Activated T-cell treated with anti-CD3 and anti-CD28 coated beads, Interleukin-2, amount 50 U/mL, for 72 hours (primary cell): ENCODE data around the gene COX6A2. TPM values are rescaled to one million over a fixed set of nuclear protein-coding genes. Genes with fewer than 3 reads are reported as not detected.

Source experiments
- ATAC-seq, 2 donors: fragments of 150-1000 bp; cut with Tn5 transposase; replicated peaks in 1 of 2; 2 replicates each; pipeline ENCODE4 v1.10.0; 2021; ENCODE audit warnings: moderate library complexity in 2 of 2, mild to moderate bottlenecking in 1 of 2
- DNase-seq, 2 donors: peaks; one replicate each; pipeline ENCODE4 v3.0.0; 2021 to 2022; ENCODE audit warnings: mixed read lengths in 1 of 2
- H3K27ac Mint-ChIP-seq: one replicate; pipeline ENCODE4 v1.8.0; 2022; ENCODE audit warnings: mild to moderate bottlenecking, moderate library complexity, mixed read lengths
- H3K27me3 Mint-ChIP-seq: one replicate; pipeline ENCODE4 v1.8.0; 2022; ENCODE audit warnings: low read depth, mixed read lengths
- H3K36me3 Mint-ChIP-seq, 2 donors: one replicate each; pipeline ENCODE4 v1.8.0; 2022; ENCODE audit warnings: mixed read lengths in 2 of 2, mild to moderate bottlenecking in 1 of 2; ENCODE audit not compliant: insufficient read depth in 2 of 2
- H3K4me1 Mint-ChIP-seq: one replicate; pipeline ENCODE4 v1.8.0; 2022; ENCODE audit warnings: low read depth, mixed read lengths
- H3K4me3 Mint-ChIP-seq, 2 donors: one replicate each; pipeline ENCODE4 v1.8.0; 2022; ENCODE audit warnings: mild to moderate bottlenecking in 2 of 2, mixed read lengths in 2 of 2, moderate library complexity in 2 of 2
- H3K9me3 Mint-ChIP-seq, 2 donors: one replicate each; pipeline ENCODE4 v1.8.0; 2022; ENCODE audit warnings: mixed read lengths in 2 of 2
- total RNA-seq, 2 donors: library from RNA; stranded (reverse); gene quantifications; one replicate each; pipeline ENCODE4 v1.2.3, GENCODE V29; 2022

Gene COX6A2
- total RNA-seq, 2 donors from 2014 or later = not detected

- Mint-ChIP-seq H3K27ac (peak overlapping the region; percentile 41), H3K9me3 (no peaks in the 10 kb centered on the region), H3K4me1 (peaks cover 38% of the 10 kb centered on the region), H3K4me3 (peak overlapping the region; percentile 28 to 76), H3K36me3 (no peaks in the 10 kb centered on the region), H3K27me3 (peaks cover 6% of the 10 kb centered on the region)
- ATAC-seq (peak; percentile 2 to 5), DNase-seq (no peak)
Measured at GRCh38 chr16:31385680-31386079, 42.5 kb downstream of the COX6A2 start.

DNA sequence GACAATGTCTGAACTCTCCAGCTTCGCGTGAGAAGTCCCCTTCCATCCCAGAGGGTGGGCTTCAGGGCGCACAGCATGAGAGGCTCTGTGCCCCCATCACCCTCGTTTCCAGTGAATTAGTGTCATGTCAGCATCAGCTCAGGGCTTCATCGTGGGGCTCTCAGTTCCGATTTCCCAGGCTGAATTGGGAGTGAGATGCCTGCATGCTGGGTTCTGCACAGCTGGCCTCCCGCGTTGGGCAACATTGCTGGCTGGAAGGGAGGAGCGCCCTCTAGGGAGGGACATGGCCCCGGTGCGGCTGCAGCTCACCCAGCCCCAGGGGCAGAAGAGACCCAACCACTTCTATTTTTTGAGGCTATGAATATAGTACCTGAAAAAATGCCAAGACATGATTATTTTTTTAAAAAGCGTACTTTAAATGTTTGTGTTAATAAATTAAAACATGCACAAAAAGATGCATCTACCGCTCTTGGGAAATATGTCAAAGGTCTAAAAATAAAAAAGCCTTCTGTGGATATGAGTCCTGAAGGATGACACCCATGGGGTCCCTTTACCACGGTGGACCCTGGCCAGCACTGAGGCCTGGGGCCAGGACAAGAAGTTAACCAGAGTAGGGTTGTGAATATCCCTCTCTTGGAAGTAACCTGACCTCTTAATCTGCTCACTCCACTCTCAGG is 45.5 kb downstream of the COX6A2 start:
- ATAC-seq (peak in 1 of 2 donors; percentile 32), DNase-seq (peak; percentile 73 to 81)
- Mint-ChIP-seq H3K9me3 (no peaks in the 10 kb centered on the region), H3K4me1 (peaks cover 37% of the 10 kb centered on the region), H3K36me3 (no peaks in the 10 kb centered on the region), H3K4me3 (no peak overlapping the region), H3K27ac (no peak overlapping the region), H3K27me3 (peaks cover 4% of the 10 kb centered on the region)

GRCh38 chr16:31380201-31380600 is 48.0 kb downstream of the COX6A2 start:
- H3K4me3 Mint-ChIP-seq = no peak overlapping the region
- H3K27me3 Mint-ChIP-seq = no peaks in the 10 kb centered on the region
- H3K9me3 Mint-ChIP-seq = no peaks in the 10 kb centered on the region
- ATAC-seq (no peak), DNase-seq (no peak)
- H3K4me1 Mint-ChIP-seq = peaks cover 12% of the 10 kb centered on the region
- H3K27ac Mint-ChIP-seq = no peak overlapping the region
- peaks cover 1 to 2% of the 10 kb centered on the region in 2 donors for H3K36me3 Mint-ChIP-seq

Other genes starting within 250 kb of the COX6A2 start
- 100 to 1,000 TPM; 411 to 528 TPM for gene FUS, start 248.2 kb downstream of the COX6A2 start, total RNA-seq
- gene PYCARD, start 225.6 kb downstream of the COX6A2 start, total RNA-seq = 10 to 100 TPM in 1 of 2 donors, 1 to 10 TPM in 1; 7.4 to 13.6 TPM
- gene TRIM72, start 214.2 kb downstream of the COX6A2 start, total RNA-seq = under 1 TPM in 1 of 2 donors, not detected in 1; 0.05 TPM
- not detected for gene PYDC1, start 211.2 kb downstream of the COX6A2 start, total RNA-seq
- gene ITGAM, start 168.4 kb downstream of the COX6A2 start, total RNA-seq = 1 to 10 TPM; 1.8 to 3.7 TPM
- 100 to 1,000 TPM in 1 of 2 donors, 10 to 100 TPM in 1; 79.3 to 146 TPM for gene ITGAX, start 73.2 kb downstream of the COX6A2 start, total RNA-seq
- gene ITGAD, start 35.0 kb downstream of the COX6A2 start, total RNA-seq = under 1 TPM; 0.05 to 0.14 TPM
- gene ZNF843, start 14.4 kb upstream of the COX6A2 start, total RNA-seq = under 1 TPM; 0.38 to 0.53 TPM
- 10 to 100 TPM; 11.2 to 12.2 TPM for gene ARMC5, start 31.1 kb upstream of the COX6A2 start, total RNA-seq
- 1 to 10 TPM; 1.3 to 4.4 TPM for gene TGFB1I1, start 43.8 kb upstream of the COX6A2 start, total RNA-seq
- not detected for gene SLC5A2, start 54.8 kb upstream of the COX6A2 start, total RNA-seq
- gene RUSF1, start 80.0 kb upstream of the COX6A2 start, total RNA-seq = 10 to 100 TPM; 46.8 to 57.4 TPM
- gene AHSP, start 99.5 kb upstream of the COX6A2 start, total RNA-seq = not detected